ENCODE results near the gene RB1.

Gene RB1

DNA sequence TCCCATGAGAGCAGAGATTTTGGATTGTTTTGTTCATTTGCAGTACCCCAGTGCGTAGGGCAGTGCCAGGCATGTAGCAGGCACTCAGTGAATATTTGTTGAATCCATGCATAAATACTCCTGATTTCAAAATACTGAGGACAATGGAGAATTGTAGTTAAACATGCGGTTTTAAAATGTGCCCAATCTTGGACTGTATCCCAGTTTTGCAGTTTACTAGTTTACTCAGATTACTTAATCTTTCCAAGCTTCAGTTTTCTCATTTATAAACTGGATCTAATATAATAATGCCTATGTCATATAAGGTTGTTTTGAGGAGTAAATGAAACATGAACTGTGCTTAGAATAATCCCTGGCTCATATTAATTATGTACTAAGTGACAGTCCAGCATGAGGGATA, 190.3 kb downstream of the RB1 start:
- DNase-seq (ENCODE audit: low read depth) = no peak

DNA sequence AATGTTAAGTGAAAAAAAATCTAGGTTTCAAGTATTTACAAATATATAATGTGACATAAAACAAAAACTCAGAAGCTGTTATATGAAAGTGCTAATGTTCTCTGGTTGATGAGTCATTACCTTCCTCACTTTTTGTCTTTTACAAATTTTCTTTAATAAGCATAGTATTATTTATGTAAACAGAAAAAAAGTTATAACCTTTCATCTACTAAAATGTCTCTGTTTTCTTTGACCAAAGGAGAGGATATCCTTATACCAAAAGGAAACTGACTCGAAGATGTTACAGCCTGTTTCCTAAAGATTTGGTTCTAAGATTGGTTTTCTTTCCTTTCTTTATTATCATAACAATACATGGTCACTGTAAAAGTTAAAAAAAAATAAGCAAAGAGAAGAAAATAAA, 191.3 kb downstream of the RB1 start:
- DNase-seq (ENCODE audit: low read depth) = no peak

DNA sequence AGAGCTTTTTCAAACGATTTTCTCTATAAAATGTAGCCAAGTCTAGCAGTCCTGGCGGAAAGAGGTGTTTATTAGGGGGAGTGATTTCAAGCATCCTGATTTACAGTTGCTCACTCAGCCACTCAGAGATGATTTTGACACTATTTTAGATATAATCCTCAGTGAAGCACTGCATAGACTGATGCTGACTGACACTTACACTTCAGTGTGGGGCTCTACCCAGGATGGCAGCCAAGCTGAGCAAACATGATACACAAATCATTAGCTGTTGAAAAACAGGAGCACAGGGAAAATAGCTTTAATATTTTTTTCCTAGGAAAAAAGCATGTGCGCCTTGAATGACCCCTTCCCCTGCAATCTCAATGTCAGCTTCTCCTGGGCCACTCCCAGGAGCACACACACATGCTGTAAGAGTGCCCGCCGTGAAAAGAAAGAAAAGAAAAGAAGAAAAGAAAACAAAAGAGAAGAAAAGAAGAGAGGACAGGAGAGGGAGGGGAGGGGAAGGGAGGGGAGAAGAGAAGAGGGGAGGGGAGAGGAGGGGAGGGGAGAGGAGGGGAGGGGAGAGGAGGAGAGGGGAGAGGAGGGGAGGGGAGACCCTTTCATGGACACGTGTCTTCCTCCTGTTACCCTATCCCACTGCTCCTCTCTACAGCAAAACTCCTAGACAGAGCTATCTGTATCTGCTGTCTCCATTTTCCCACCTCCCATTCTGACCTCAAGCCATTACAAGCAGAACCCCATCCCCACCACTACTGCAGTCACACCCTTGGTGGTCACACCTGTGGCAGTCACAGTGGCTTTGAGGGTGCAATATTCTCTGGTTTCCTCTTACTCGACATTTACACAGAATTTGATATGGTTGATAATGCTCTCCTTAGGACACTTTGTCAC, 193.0 kb downstream of the RB1 start:
- DNase-seq (ENCODE audit: low read depth) = no peak

DNA sequence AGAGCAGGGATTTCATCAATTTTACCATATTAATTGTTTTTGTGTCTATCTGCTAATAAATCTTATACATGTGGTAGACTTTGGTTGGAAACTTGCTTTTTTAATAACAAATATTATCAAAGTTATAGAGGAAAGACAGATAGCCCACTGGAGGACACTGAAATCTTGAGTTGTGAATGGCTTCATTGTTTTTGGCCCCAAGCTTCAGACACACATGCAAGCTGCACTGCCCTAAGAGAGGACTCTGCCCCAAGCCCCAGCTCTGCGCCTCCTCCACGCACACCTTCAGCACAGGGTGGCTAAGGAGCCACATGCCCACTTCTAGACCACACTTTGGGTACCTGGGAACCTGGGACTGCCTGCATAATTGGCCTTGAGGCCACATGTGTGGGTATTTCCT, 194.1 kb downstream of the RB1 start:
- DNase-seq (ENCODE audit: low read depth) = no peak

DNA sequence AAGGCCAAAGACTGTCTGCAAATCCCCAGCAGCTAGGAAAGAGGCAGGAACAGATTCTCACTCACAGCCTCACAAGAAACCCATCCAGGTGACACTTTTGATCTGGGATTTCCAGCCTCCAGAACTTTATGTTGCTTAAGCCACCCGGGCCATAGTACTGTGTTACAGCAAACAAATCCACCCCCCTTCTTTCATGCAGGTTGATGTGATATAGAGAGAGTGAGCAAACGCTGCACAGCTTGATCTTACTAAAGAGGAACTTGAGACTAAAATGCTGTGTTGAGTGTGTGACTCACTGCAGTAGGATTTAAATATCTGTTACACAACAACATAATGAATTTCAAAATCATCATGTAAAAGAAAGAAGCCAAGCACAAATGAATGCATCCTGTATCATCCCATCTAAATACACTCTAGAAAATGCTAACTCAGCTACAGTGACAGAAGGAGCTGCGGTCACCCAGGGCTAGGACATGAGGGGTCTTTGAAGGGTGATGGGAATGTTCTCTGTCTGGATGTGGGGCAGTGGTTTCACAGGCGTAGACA, 197.2 kb downstream of the RB1 start:
- peak; percentile 83 for DNase-seq (ENCODE audit: low read depth)

DNA sequence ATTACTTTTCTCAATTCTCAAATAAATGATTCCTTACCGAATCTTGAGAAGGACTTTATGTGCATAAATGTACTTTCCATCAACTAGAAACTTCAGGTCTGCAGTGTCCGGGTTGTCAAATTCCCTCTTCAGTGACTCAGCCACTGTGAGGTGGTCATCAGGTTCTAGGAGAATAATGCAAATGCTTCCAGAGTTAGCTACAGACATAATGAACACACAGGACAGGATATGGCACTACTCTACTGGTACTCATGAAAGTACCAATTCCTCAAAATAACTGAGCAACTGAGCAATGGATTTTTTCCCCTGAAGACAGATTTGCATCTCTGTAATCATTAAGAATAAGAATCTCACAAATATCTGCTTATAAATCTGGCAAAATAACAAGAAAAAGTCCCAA, 198.2 kb downstream of the RB1 start:
- DNase-seq (ENCODE audit: low read depth) = no peak

DNA sequence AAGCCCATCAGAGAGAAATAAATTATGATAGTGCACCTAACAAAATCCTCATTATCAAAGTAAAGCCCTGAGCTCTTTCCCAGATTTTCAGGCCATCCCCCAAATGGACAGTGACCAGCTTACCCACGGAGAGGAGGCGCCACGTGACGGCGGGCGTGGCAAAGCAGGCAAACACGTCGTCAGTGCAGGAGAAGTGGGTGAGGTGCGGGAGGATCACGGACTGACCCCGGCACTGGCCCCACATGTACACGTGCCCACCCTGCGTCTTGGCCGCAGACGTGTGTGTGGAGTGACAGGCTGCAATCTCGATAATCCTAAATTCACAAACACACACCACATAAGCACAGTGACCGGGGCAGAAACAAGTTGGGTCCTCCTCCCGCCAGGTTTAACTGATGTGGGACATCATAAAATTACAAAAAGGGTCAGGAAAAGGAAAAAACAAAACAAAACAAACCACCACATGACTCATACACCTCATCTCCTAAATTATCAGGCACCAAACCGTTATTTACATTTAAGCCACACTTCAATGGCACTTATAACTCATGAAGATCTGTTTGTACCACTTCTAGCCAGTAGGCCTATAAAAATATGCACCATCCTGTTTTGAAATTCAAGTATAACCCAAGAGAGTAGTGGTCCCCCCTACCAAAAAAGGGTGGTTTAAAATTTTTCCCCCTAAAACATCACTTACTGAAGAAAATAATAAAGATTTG, 199.2 kb downstream of the RB1 start:
- DNase-seq (ENCODE audit: low read depth) = no peak

DNA sequence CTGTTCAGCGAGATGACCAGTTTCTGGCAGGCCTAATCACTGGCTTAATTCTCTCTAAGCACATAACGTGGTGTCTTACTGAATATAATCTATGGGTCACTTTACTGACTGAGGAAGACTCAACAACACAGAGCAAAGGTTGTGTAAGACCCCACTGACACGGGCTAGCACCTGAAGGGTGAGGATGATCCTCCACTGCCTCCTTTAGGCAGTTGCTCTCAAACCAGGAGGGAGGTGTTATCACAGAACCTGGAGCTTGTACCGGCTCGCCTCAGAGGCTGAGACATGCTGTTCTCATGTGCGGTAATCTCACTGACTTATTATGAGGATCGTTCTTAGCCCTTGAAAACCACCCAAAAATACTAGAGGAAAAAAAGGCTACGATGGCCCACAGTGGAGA, 201.1 kb downstream of the RB1 start:
- DNase-seq (ENCODE audit: low read depth) = no peak

DNA sequence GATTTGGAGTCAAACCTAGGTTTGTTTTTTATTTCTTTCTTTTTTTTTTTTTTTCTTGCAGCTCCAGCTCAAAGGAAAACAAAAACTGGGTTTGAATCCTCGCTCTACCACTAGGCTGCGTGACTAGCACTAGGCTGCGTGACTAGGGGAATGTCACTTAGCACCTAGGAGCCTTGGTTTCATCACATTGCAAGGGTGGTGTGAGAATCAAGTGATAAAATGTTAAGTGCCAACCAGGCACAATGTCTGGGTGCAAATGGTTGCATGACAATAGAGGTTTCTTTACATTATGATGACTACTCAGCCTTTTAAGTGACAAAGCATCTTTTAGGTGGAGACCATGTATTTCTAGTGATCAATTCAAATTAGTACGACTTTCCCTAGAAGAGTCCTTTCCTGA, 201.5 kb downstream of the RB1 start:
- DNase-seq (ENCODE audit: low read depth) = no peak

DNA sequence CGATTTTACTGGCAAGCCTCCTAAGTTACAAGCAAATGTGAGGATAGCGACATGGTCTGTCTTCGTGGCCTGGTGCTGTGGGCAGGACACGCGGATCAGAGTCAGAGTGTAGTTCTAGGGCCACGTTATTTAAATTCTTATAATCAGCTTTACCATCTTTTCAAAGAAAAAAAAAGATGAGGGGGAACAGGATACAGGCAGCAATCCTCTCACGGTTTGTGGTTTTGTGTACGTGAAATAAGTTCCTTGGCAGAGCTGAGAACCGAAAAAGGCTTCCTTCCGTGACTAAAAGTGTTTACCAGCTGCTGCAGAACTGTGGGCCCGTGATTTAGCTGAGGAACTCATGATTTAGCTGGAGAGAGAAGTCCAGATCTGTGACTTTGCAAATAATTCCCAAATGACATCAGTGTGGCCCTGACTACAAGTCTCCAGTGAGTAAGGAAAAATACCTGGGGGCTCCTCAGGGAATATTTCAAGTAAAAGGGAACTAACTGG, 202.1 kb downstream of the RB1 start:
- DNase-seq (ENCODE audit: low read depth) = no peak

DNA sequence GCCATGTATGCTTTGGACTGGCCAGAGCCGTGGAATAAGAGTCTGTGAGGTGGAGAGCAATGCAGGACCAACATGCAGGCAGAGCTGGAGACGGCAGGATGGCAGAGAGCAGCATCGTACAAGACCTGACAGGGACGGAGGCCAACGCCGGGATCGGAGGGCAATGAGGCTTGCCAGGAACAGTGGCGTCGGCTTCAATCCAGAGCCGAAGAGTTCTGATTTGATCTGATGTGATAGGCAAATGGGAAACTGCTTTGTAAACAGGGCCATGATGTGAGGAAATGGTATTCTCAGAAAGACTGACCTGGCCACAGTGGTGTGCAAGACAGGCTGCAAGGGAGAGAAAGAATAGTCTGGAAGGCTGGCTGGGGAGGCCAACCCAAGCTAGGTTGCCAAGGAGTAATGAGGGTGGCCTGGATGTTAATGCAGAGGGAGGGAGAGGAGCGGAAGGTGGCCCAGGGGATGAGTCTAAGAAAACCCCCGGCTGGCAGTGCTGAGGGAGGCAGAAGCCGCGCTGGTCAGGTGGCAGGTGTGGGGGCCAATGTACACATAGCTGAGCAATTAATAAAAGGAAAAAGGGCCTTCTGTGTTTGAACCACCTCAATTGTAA, 202.6 kb downstream of the RB1 start:
- DNase-seq (ENCODE audit: low read depth) = no peak

DNA sequence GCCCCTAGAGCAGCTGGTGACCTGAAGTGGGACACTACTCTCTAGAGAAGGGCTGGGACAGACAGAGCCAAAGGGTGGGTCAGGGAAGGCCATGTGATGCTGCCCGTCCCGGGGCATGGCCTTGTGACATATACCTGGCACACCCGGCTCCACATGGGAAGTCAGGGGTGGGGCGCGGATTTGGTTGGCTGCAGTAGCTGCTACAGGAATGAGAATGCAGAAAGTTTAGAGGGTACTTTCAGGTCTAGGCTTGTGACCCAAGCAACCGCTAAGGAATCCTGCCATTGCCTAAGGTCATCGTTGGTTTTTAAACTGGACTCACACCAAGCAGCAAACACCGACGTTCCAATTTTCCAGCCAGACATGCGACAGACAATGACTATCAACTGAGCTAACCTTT, 203.5 kb downstream of the RB1 start:
- no peak for DNase-seq (ENCODE audit: low read depth)

DNA sequence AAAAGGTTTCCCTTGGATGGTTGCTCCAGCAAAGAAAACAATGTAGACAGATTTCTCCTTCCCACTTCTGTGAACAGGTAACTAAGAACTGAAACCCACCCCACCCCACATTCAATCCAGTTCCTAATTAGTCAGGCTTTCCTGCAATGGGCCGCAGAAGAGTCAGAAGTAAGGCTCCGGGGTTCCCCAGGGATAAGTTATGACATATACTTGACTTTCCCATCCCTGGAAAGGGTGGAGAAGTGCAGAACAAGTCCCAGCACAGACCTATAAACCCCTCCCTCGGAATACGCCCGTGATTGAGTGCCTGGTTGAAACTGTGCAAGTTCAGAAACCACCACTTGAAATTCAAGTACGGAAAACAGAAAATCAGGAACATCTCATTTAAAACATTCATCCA, 204.5 kb downstream of the RB1 start:
- DNase-seq (ENCODE audit: low read depth) = no peak

DNA sequence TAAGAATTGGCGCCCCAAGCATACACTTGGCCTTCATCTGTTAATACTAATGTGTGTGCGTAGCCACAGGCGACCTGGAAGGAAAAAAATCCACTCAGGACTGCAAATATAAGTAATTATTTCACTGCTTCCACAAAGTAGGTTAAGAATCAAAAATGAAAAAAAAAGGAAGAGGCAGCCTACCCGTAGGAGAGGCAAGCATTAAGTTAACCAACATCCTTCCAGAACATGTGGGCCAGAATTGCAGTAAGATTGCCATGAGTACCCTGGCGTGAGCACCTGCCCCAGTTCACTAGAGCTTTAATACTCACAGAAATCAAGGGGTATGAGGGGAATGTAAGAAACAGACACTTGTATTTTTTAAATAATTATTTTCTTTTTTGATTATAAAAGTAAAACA, 207.1 kb downstream of the RB1 start:
- DNase-seq (ENCODE audit: low read depth) = no peak

DNA sequence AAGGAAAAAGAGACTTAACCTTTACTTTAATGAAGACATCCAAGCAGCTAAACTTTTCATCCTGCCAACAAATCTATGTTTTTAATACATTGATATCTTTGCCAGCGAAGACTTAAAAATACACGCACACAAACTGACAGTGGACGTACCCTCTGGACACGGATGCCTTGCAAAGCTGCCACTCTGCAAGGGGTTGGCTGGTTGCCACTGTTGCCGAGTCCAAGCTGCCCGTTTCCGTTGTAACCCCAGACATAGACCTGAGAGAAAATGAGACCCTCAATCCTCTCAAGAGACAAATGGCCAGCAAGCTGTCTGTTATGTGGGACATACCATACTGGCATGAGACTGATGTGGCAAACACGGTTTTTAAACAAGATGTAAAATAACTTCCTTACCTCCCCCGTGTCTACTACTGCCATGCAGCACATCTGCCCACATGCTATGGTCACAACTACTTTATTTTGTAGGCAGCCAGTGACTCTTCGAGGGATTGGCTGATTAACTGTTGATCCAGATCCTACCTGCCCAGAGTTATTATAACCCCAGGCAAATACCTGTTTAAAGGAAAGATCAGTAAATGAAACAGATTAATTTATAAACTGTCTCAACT, 208.2 kb downstream of the RB1 start:
- no peak for DNase-seq (ENCODE audit: low read depth)

DNA sequence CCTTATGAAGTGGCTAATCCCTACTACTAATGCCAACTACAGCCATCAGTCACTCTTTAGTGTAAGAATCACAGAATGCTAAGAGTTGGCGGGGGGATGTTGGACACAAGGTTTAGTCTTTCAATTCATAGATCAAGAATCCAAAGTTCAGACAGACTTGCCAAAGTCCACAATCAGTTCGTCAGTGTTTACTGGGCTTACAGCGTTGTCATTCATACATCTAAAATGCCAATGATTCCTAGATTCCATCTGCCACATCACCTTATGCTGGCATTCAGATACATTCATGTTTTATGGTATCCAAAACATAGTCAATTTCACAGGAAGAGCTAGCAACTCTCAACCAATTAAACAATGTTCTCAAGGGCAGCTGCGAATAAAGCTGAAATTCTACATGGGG, 211.2 kb downstream of the RB1 start:
- DNase-seq (ENCODE audit: low read depth) = no peak

DNA sequence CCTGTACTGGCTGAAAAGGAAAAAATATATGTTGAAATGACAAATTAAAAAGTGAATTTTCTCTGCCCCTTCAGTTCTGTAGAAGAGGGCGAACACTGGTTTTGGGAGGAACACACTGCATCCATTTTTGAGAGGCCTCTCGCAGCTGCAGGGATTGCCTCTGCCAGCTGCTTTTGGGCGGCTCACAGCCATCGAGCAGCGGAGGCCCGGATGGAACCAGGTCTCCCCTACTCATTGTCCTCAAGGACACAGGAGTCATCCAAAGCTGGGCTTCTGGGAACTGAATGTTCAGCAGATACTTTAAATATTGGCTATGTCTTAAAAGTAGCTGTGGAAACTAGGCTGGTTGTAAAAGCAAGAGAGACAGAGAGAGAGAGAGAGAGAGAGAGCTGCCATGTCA, 212.2 kb downstream of the RB1 start:
- DNase-seq (ENCODE audit: low read depth) = no peak

DNA sequence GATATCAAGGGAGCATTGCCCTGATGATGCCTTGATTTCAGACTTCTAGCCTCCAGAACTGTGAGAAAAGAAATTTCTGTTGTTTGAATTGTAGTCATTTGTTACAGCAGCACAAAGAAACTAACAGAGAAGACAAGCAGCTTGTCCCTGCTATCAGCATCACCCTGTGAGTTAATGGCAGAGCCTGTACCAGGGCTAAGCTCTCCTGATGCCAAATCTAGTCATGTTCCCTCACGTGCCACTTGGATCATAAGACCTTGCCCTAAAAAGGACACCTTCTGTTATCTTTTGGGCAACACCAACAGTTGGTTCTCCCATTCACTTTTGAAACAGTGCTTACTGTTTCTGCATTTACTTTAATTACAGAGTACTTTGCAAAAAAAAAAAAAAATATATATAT, 214.5 kb downstream of the RB1 start:
- no peak for DNase-seq (ENCODE audit: low read depth)

DNA sequence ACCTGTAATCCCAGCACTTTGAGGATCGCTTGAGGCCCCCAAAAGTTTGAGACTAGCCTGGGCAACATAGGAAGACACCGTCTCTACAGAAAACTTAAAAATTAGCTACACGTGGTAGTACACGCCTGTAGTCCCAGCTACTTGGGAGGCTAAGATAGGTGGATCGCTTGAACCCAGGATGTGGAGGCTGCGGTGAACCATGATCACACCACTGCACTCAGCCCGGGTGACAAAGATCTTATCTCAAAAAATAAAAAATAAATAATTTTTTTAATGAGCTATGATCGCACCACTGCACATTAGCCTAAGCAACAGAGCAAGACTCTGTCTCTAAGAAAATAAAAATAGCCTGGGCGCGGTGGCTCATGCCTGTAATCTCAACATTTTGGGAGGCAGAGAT, 222.7 kb downstream of the RB1 start:
- DNase-seq (ENCODE audit: low read depth) = no peak

DNA sequence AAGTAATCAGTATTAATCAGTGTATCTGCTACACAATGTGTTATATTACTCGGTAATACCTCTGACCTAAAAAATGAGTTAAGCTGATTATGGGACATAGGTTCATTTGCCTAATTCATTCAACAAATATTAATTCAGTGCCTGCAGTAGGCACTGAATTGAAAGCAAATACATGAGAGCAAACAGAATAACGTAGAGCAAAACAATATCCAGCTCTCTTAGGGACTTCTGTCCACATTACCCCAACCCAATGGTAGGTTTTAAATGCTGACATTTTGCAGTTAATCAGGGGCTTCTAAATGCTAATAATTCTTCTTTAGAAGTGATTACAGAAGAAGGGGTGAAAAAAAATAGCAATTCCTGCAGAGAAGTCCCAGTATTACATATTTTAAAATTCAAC, 224.4 kb downstream of the RB1 start:
- DNase-seq (ENCODE audit: low read depth) = no peak

DNA sequence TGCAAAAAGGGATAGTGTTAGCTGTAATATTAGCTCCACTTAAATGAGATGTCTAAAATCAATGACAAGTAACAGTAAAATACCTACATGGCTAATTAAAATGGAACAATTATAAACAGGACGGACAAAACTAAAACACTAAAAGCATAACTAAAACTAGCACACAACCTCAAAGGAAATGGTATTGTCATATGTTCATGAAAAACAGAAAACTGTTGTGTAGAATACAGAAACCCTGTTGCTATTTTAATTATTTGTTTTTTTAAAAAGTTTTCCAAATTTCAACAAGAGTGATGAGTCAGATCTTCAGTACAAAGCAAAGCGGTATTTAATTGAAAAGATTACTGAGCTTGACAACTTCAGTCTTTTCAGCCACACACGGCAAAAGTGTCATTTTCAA, 225.2 kb downstream of the RB1 start:
- no peak for DNase-seq (ENCODE audit: low read depth)

DNA sequence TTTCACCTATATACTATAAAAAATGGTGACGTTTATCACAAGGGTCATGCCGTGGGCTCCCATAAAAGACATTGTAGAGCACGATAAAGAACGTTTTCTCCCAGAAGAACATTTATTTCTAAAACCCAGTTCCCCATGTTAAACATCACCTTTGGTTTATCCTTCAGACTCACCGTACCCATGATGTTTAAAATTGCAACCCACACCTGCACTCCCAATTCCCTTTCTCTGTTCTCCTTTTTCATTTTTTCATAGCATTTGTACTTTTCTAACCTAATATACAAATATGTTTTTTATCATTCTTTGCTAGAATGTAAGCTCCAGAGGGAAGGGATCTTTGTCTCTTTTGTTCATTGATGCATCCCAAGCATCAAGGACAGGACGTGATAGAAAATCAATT, 227.3 kb downstream of the RB1 start:
- DNase-seq (ENCODE audit: low read depth) = no peak
